OCI-LY1 (cell line): ENCODE measurements around the gene TIMP2.

Experiments used
- EZH2 ChIP-seq: fragments of 200-600 bp; sonication (generic), shearing (Covaris generic); IDR thresholded peaks from 2 replicates; pipeline ENCODE4 v1.8.0; 2017; ENCODE audit warnings: borderline replicate concordance, mixed run types, mild to moderate bottlenecking, antibody characterized with exemption, low read length, moderate library complexity, mixed read lengths
- TF ChIP-seq, protein P1 (sequence below): fragments of 200-600 bp; sonication (generic), shearing (Covaris generic); IDR thresholded peaks from 2 replicates; pipeline ENCODE4 v1.5.1; 2017; ENCODE audit warnings: mild to moderate bottlenecking, antibody characterized with exemption, low read length, moderate library complexity, mixed read lengths

- TF ChIP-seq, protein P1, sequence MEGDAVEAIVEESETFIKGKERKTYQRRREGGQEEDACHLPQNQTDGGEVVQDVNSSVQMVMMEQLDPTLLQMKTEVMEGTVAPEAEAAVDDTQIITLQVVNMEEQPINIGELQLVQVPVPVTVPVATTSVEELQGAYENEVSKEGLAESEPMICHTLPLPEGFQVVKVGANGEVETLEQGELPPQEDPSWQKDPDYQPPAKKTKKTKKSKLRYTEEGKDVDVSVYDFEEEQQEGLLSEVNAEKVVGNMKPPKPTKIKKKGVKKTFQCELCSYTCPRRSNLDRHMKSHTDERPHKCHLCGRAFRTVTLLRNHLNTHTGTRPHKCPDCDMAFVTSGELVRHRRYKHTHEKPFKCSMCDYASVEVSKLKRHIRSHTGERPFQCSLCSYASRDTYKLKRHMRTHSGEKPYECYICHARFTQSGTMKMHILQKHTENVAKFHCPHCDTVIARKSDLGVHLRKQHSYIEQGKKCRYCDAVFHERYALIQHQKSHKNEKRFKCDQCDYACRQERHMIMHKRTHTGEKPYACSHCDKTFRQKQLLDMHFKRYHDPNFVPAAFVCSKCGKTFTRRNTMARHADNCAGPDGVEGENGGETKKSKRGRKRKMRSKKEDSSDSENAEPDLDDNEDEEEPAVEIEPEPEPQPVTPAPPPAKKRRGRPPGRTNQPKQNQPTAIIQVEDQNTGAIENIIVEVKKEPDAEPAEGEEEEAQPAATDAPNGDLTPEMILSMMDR = no peak
- TF ChIP-seq EZH2 = no peak
Measured at GRCh38 chr17:78940258-78940657, 15.1 kb upstream of the TIMP2 start.
